GM23248 (cell line): ENCODE results near the gene GGT7. TPM values are rescaled to one million over a fixed set of nuclear protein-coding genes. Genes with fewer than 3 reads are reported as not detected.
"Not testable (repeated sequence)": the region's sequence is repeated elsewhere in the genome, so short reads cannot be mapped to it uniquely, and the experiment has no call there.

Source experiments
- DNase-seq: peaks from one replicate; pipeline ENCODE4 v3.0.0-alpha.2; 2015
- H2AFZ ChIP-seq: fragments of 200-600 bp; sonication (generic); 2 replicates; pipeline ENCODE4 v1.6.1; 2016; ENCODE audit warnings: antibody characterized with exemption
- H3F3A ChIP-seq: fragments of 200-600 bp; sonication (generic); 2 replicates; pipeline ENCODE4 v1.6.1; 2016; ENCODE audit warnings: mild to moderate bottlenecking, antibody characterized with exemption, mixed run types; ENCODE audit not compliant: insufficient read depth
- H3K27ac ChIP-seq: fragments of 200-600 bp; sonication (generic); 2 replicates; pipeline ENCODE4 v1.5.1; 2016; ENCODE audit warnings: mild to moderate bottlenecking
- H3K27me3 ChIP-seq: fragments of 200-600 bp; sonication (generic); replicated peaks from 2 replicates; pipeline ENCODE4 v1.6.1; 2016; ENCODE audit warnings: mild to moderate bottlenecking; ENCODE audit not compliant: insufficient read depth
- H3K36me3 ChIP-seq: fragments of 200-600 bp; sonication (generic); 2 replicates; pipeline ENCODE4 v1.6.1; 2016; ENCODE audit warnings: low read depth, mild to moderate bottlenecking
- H3K4me1 ChIP-seq: fragments of 200-600 bp; sonication (generic); 2 replicates; pipeline ENCODE4 v1.6.1; 2016; ENCODE audit warnings: mild to moderate bottlenecking; ENCODE audit not compliant: insufficient read depth
- H3K4me2 ChIP-seq: fragments of 200-600 bp; sonication (generic); one replicate; pipeline ENCODE4 v1.6.1; 2016; ENCODE audit warnings: mild to moderate bottlenecking; ENCODE audit not compliant: unreplicated experiment
- H3K4me3 ChIP-seq: fragments of 200-600 bp; sonication (generic); 2 replicates; pipeline ENCODE4 v1.5.1; 2016; ENCODE audit warnings: mild to moderate bottlenecking
- H3K79me2 ChIP-seq: fragments of 200-600 bp; sonication (generic); 2 replicates; pipeline ENCODE4 v1.6.1; 2016; ENCODE audit warnings: mild to moderate bottlenecking; ENCODE audit not compliant: insufficient read depth
- H3K9ac ChIP-seq: fragments of 200-600 bp; sonication (generic); 2 replicates; pipeline ENCODE4 v1.6.1; 2016; ENCODE audit warnings: mild to moderate bottlenecking
- H3K9me2 ChIP-seq: fragments of 200-600 bp; sonication (generic); 2 replicates; pipeline ENCODE4 v1.6.1; 2016; ENCODE audit warnings: mixed run types, mild to moderate bottlenecking, moderate library complexity; ENCODE audit not compliant: insufficient read depth
- H3K9me3 ChIP-seq: fragments of 200-600 bp; sonication (generic); one replicate; pipeline ENCODE4 v1.6.1; 2017; ENCODE audit warnings: low read depth
- H4K20me1 ChIP-seq: fragments of 200-600 bp; sonication (generic); 2 replicates; pipeline ENCODE4 v1.6.0; 2016; ENCODE audit not compliant: insufficient read depth
- EZH2 ChIP-seq: fragments of 200-600 bp; sonication (generic); IDR thresholded peaks from 2 replicates; pipeline ENCODE4 v1.6.1; 2018; ENCODE audit warnings: antibody characterized with exemption, mild to moderate bottlenecking; ENCODE audit not compliant: insufficient read depth, poor library complexity, severe bottlenecking
- EZH2phosphoT487 ChIP-seq: fragments of 200-600 bp; sonication (generic); IDR thresholded peaks from 2 replicates; pipeline ENCODE4 v1.6.1; 2018; ENCODE audit warnings: antibody characterized with exemption, moderate library complexity, mild to moderate bottlenecking, low read depth; ENCODE audit not compliant: insufficient read depth
- WGBS, 2 experiments: methylation state at CpG; one replicate each; pipeline ENCODE4 v1.1.6; 2015 to 2017; ENCODE audit warnings: low lambda C conversion rate in 2 of 2, low coverage in 1 of 2; ENCODE audit errors: missing lambda C conversion rate in 2 of 2; 5-methylcytosine and 5-hydroxymethylcytosine counted together
- in situ Hi-C: fragments of 300-500 bp; cut with MboI; formaldehyde crosslinking; loops from 2 replicates; pipeline ENCODE4 v1.15.0; 2020
- polyA plus RNA-seq: library from polyadenylated mRNA; unstranded; fragments of >200 nt; fragmentation: Nextera tagmentation; extraction: Ambion mirVana; gene quantifications from 2 replicates; pipeline ENCODE4 v1.2.1, GENCODE V29; 2016
- total RNA-seq: library from RNA; depleted of rRNA; stranded (reverse); fragments of >200 nt; shearing (Covaris generic); gene quantifications from 2 replicates; pipeline ENCODE4 v1.2.3, GENCODE V29; 2014

The GGT7 gene
- total and polyA plus RNA-seq, 2 experiments from 2014 or later, result 9.2 to 20.4 TPM

GRCh38 chr20:34815636-34816035 lies 57.0 kb downstream of the GGT7 start:
- H4K20me1 ChIP-seq, result peaks cover 16% of the 10 kb centered on the region

GRCh38 chr20:34808583-34808982 lies 64.1 kb downstream of the GGT7 start:
- H3K79me2 ChIP-seq, result peaks cover 99% of the 10 kb centered on the region
- in situ Hi-C loops, result no loop called here
- no peak overlapping the region for H3K4me2 ChIP-seq
- H3K36me3 ChIP-seq, result no peaks in the 10 kb centered on the region
- peaks cover 12% of the 10 kb centered on the region; the same call in 1 of the 2 replicates for H4K20me1 ChIP-seq
- H3K9me2 ChIP-seq, result no peaks in the 10 kb centered on the region
- no peak overlapping the region for H2AFZ ChIP-seq
- H3K4me3 ChIP-seq, result no peak overlapping the region
- H3K9me3 ChIP-seq, result no peaks in the 10 kb centered on the region
- H3F3A ChIP-seq, result no peaks in the 10 kb centered on the region
- TF ChIP-seq EZH2, result no peak
- TF ChIP-seq EZH2phosphoT487, result no peak
- H3K9ac ChIP-seq, result no peak overlapping the region
- 91 to 96% methylated on average over 5 of the region's 5 CpGs for WGBS, 2 experiments
- H3K27me3 ChIP-seq, result no peaks in the 10 kb centered on the region
- H3K4me1 ChIP-seq, result no peaks in the 10 kb centered on the region
- no peak overlapping the region for H3K27ac ChIP-seq
- no peak for DNase-seq

More at GRCh38 chr20:34815636-34816035, 57.0 kb downstream of the GGT7 start:
- no peak overlapping the region for H3K4me3 ChIP-seq
- H3K9me3 ChIP-seq, result no peaks in the 10 kb centered on the region
- H3K4me1 ChIP-seq, result peaks cover 10% of the 10 kb centered on the region
- no peak overlapping the region for H3K9ac ChIP-seq
- DNase-seq, result peak; percentile 38
- TF ChIP-seq EZH2 (no peak), EZH2phosphoT487 (no peak)
- peaks cover 11% of the 10 kb centered on the region; the same call in 1 of the 2 replicates for H3F3A ChIP-seq
- H2AFZ ChIP-seq, result no peak overlapping the region
- H3K27me3 ChIP-seq, result no peaks in the 10 kb centered on the region
- peaks cover 100% of the 10 kb centered on the region for H3K79me2 ChIP-seq
- H3K27ac ChIP-seq, result peak overlapping the region; percentile 11; the same call in 1 of the 2 replicates
- WGBS, 2 experiments, result 16 to 25% methylated on average over 1 of the region's 1 CpG
- no peaks in the 10 kb centered on the region for H3K9me2 ChIP-seq
- in situ Hi-C loops, result no loop called here
- H3K4me2 ChIP-seq, result no peak overlapping the region
- no peaks in the 10 kb centered on the region for H3K36me3 ChIP-seq

GRCh38 chr20:34807944-34808465 lies 64.7 kb downstream of the GGT7 start:
- H3F3A ChIP-seq, DNase-seq, H2AFZ ChIP-seq, H3K4me2 ChIP-seq, H3K27ac ChIP-seq, H3K9ac ChIP-seq, H3K9me3 ChIP-seq, H3K9me2 ChIP-seq, H3K36me3 ChIP-seq, H3K27me3 ChIP-seq, in situ Hi-C loops, H3K4me1 ChIP-seq, H3K4me3 ChIP-seq: not testable (repeated sequence)
- Histone ChIP-seq H3K79me2 (peaks cover 99% of the 10 kb centered on the region), H4K20me1 (peaks cover 12% of the 10 kb centered on the region; the same call in 1 of the 2 replicates)
- 86 to 96% methylated on average over 8 of the region's 8 CpGs for WGBS, 2 experiments

DNA sequence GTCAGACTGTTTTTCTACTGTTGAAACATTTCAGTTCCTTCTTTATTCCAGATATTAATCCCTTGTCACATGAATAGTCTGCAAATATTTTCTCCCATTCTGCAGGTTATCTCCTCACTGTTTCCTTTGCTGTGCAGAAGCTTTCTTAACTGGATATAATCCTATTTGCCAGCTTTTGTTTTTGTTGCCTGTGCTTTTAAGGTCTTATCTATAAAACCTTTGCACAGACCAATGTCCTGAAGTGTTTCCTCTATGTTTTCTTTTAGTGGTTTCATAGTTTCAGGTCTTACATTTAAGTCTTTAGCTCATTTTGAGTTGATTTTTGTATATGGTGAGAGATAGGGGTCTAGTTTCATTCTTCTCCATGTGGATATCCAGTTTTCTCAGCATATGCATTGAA lies 66.4 kb downstream of the GGT7 start:
- 0 out of 2 replicates have a peak, but pooled peaks cover 9% of the 10 kb centered on the region for H4K20me1 ChIP-seq
- no peak for TF ChIP-seq EZH2phosphoT487
- no peak for TF ChIP-seq EZH2
- no peaks in the 10 kb centered on the region for H3K9me3 ChIP-seq
- DNase-seq, result no peak
- H2AFZ ChIP-seq, result no peak overlapping the region
- in situ Hi-C loops, result no loop called here
- H3K27ac ChIP-seq, result no peak overlapping the region
- no peaks in the 10 kb centered on the region for H3K36me3 ChIP-seq
- H3K4me1 ChIP-seq, result no peaks in the 10 kb centered on the region
- no peak overlapping the region for H3K4me3 ChIP-seq
- no peaks in the 10 kb centered on the region for H3K9me2 ChIP-seq
- no peak overlapping the region for H3K9ac ChIP-seq
- no peak overlapping the region for H3K4me2 ChIP-seq
- no peaks in the 10 kb centered on the region for H3F3A ChIP-seq
- no peaks in the 10 kb centered on the region for H3K27me3 ChIP-seq
- peaks cover 99% of the 10 kb centered on the region for H3K79me2 ChIP-seq

GRCh38 chr20:34798871-34799270 lies 73.8 kb downstream of the GGT7 start:
- in situ Hi-C loops, result no loop called here
- H3K79me2 ChIP-seq, result peaks cover 100% of the 10 kb centered on the region
- no peak overlapping the region for H3K27ac ChIP-seq
- no peaks in the 10 kb centered on the region for H3K36me3 ChIP-seq
- H3K4me1 ChIP-seq, result no peaks in the 10 kb centered on the region
- no peak overlapping the region for H3K9ac ChIP-seq
- no peak for TF ChIP-seq EZH2phosphoT487
- no peak for TF ChIP-seq EZH2
- no peaks in the 10 kb centered on the region for H3K9me3 ChIP-seq
- no peak overlapping the region for H3K4me3 ChIP-seq
- H3K27me3 ChIP-seq, result no peaks in the 10 kb centered on the region
- H3F3A ChIP-seq, result no peaks in the 10 kb centered on the region
- peaks cover 6% of the 10 kb centered on the region; the same call in 1 of the 2 replicates for H4K20me1 ChIP-seq
- no peak overlapping the region for H2AFZ ChIP-seq
- no peaks in the 10 kb centered on the region for H3K9me2 ChIP-seq
- H3K4me2 ChIP-seq, result no peak overlapping the region
- no peak for DNase-seq
